IMR-90 (cell line): Measurements from ENCODE around the gene BMP4.

Experiments
- BHLHE40 ChIP-seq: fragments of 150-350 bp; IDR thresholded peaks from 2 replicates; pipeline ENCODE4 v1.6.1; 2016; ENCODE audit warnings: mild to moderate bottlenecking, low read depth, low read length
- CEBPB ChIP-seq: IDR thresholded peaks from 2 replicates; pipeline ENCODE4 v1.6.1; 2012; ENCODE audit warnings: low read depth, low read length, improper control_type of control experiment
- CHD1 ChIP-seq: IDR thresholded peaks from 2 replicates; pipeline ENCODE4 v1.6.1; 2012; ENCODE audit warnings: low read depth, low read length, improper control_type of control experiment
- MAFK ChIP-seq: IDR thresholded peaks from 2 replicates; pipeline ENCODE4 v1.6.1; 2012; ENCODE audit warnings: low read depth, low read length, improper control_type of control experiment
- MAZ ChIP-seq: IDR thresholded peaks from 2 replicates; pipeline ENCODE4 v1.6.1; 2012; ENCODE audit warnings: low read depth, mild to moderate bottlenecking, low read length, improper control_type of control experiment, moderate library complexity, borderline replicate concordance
- NFE2L2 ChIP-seq: fragments of 150-350 bp; IDR thresholded peaks from 2 replicates; pipeline ENCODE4 v1.6.1; 2016; ENCODE audit warnings: low read depth, mild to moderate bottlenecking, low read length
- POLR2A ChIP-seq: IDR thresholded peaks from 2 replicates; pipeline ENCODE4 v1.6.1; 2012; ENCODE audit warnings: mild to moderate bottlenecking, low read depth, low read length
- RAD21 ChIP-seq: IDR thresholded peaks from 2 replicates; pipeline ENCODE4 v1.6.1; 2012; ENCODE audit warnings: low read length, improper control_type of control experiment
- RCOR1 ChIP-seq: IDR thresholded peaks from 2 replicates; pipeline ENCODE4 v1.6.1; 2012; ENCODE audit warnings: mild to moderate bottlenecking, low read length, improper control_type of control experiment; ENCODE audit not compliant: insufficient replicate concordance
- RFX5 ChIP-seq: IDR thresholded peaks from 2 replicates; pipeline ENCODE4 v1.8.0; 2012; ENCODE audit warnings: low read depth, mild to moderate bottlenecking, low read length, moderate library complexity
- TF ChIP-seq, protein P1 (sequence below): conservative IDR thresholded peaks from 2 replicates; pipeline ENCODE4 v1.5.1; 2012; ENCODE audit warnings: mild to moderate bottlenecking, low read depth, low read length, improper control_type of control experiment
- TF ChIP-seq, protein P2 (sequence below): fragments of 150-350 bp; IDR thresholded peaks from 2 replicates; pipeline ENCODE4 v1.6.1; 2017; ENCODE audit warnings: mild to moderate bottlenecking, antibody characterized with exemption, low read length, low read depth

DNA sequence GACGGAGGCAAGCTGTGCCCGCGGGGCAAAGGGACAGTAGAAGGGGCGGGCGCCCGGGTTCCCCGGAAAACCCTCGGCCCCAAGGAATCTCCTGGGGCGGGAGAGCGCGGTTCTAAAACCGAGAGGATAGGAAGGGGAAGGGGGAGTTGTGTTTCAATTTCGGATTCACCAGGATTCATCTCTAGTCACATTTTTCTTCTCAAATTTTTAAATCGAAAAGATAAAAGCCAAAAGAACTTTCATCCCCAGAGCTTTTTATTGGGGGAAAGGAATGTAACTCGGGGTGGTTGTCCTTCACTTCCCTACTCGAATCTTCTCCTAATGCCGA, 1.4 kb downstream of the BMP4 start:
- TF ChIP-seq, protein P1, sequence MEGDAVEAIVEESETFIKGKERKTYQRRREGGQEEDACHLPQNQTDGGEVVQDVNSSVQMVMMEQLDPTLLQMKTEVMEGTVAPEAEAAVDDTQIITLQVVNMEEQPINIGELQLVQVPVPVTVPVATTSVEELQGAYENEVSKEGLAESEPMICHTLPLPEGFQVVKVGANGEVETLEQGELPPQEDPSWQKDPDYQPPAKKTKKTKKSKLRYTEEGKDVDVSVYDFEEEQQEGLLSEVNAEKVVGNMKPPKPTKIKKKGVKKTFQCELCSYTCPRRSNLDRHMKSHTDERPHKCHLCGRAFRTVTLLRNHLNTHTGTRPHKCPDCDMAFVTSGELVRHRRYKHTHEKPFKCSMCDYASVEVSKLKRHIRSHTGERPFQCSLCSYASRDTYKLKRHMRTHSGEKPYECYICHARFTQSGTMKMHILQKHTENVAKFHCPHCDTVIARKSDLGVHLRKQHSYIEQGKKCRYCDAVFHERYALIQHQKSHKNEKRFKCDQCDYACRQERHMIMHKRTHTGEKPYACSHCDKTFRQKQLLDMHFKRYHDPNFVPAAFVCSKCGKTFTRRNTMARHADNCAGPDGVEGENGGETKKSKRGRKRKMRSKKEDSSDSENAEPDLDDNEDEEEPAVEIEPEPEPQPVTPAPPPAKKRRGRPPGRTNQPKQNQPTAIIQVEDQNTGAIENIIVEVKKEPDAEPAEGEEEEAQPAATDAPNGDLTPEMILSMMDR: no peak
- no peak for TF ChIP-seq POLR2A
- TF ChIP-seq RAD21: no peak
- no peak for TF ChIP-seq CHD1
- TF ChIP-seq RFX5: no peak
- no peak for TF ChIP-seq BHLHE40
- TF ChIP-seq, protein P2, sequence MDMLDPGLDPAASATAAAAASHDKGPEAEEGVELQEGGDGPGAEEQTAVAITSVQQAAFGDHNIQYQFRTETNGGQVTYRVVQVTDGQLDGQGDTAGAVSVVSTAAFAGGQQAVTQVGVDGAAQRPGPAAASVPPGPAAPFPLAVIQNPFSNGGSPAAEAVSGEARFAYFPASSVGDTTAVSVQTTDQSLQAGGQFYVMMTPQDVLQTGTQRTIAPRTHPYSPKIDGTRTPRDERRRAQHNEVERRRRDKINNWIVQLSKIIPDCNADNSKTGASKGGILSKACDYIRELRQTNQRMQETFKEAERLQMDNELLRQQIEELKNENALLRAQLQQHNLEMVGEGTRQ: no peak
- no peak for TF ChIP-seq CEBPB
- TF ChIP-seq MAFK: no peak
- TF ChIP-seq NFE2L2: no peak
- TF ChIP-seq MAZ: no peak
- no peak for TF ChIP-seq RCOR1
